Neural crest cell (in vitro differentiated cells): ENCODE data around the gene WNK2. TPM values are rescaled to one million over a fixed set of nuclear protein-coding genes. Genes with fewer than 3 reads are reported as not detected.
"Not testable (repeated sequence)": the region's sequence is repeated elsewhere in the genome, so short reads cannot be mapped to it uniquely, and the experiment has no call there.

ENCODE experiments used
- DNase-seq: peaks from one replicate; pipeline ENCODE4 v3.0.0; 2021; ENCODE audit warnings: low read depth, mixed read lengths, low spot score
- H3K27ac Mint-ChIP-seq: one replicate; pipeline ENCODE4 v1.8.0; 2021; ENCODE audit warnings: mild to moderate bottlenecking, mixed read lengths; ENCODE audit not compliant: unreplicated experiment
- H3K27me3 Mint-ChIP-seq: 2 replicates; pipeline ENCODE4 v1.8.0; 2021; ENCODE audit warnings: low read depth, mild to moderate bottlenecking, mixed read lengths
- H3K36me3 Mint-ChIP-seq: 2 replicates; pipeline ENCODE4 v1.8.0; 2021; ENCODE audit warnings: low read depth, mild to moderate bottlenecking, mixed read lengths
- H3K4me1 Mint-ChIP-seq: 2 replicates; pipeline ENCODE4 v1.8.0; 2021; ENCODE audit warnings: mixed read lengths
- H3K4me3 Mint-ChIP-seq: one replicate; pipeline ENCODE4 v1.8.0; 2021; ENCODE audit warnings: mild to moderate bottlenecking, mixed read lengths
- H3K9me3 Mint-ChIP-seq: 2 replicates; pipeline ENCODE4 v1.8.0; 2021; ENCODE audit warnings: mixed read lengths
- CTCF ChIP-seq: fragments of 200-600 bp; sonication (generic); conservative IDR thresholded peaks from 2 replicates; pipeline ENCODE4 v1.5.0; 2021; ENCODE audit warnings: antibody characterized with exemption, mild to moderate bottlenecking
- total RNA-seq: library from RNA; stranded (reverse); gene quantifications from 2 replicates; pipeline ENCODE4 v1.2.1, GENCODE V29; 2021

The WNK2 gene
- total RNA-seq, 1 donor from 2014 or later: 27.8 TPM

GRCh38 chr9:93357649-93358048, 173.7 kb downstream of the WNK2 start:
- Mint-ChIP-seq H3K4me3 (no peak overlapping the region), H3K9me3 (no peaks in the 10 kb centered on the region), H3K36me3 (no peaks in the 10 kb centered on the region), H3K4me1 (no peaks in the 10 kb centered on the region), H3K27me3 (no peaks in the 10 kb centered on the region), H3K27ac (no peak overlapping the region)
- DNase-seq: no peak
- no peak for TF ChIP-seq CTCF

- H3K4me3 Mint-ChIP-seq, H3K4me1 Mint-ChIP-seq, H3K27ac Mint-ChIP-seq, DNase-seq, H3K27me3 Mint-ChIP-seq, H3K9me3 Mint-ChIP-seq, H3K36me3 Mint-ChIP-seq: not testable (repeated sequence)
Observed at GRCh38 chr9:93359907-93360306, 176.0 kb downstream of the WNK2 start.

- Mint-ChIP-seq H3K4me1 (no peaks in the 10 kb centered on the region), H3K9me3 (peaks cover 2% of the 10 kb centered on the region), H3K27me3 (no peaks in the 10 kb centered on the region), H3K4me3 (no peak overlapping the region), H3K36me3 (peaks cover 3% of the 10 kb centered on the region), H3K27ac (no peak overlapping the region)
- no peak for DNase-seq
- no peak for TF ChIP-seq CTCF
Observed at GRCh38 chr9:93361995-93362394, 178.1 kb downstream of the WNK2 start.

GRCh38 chr9:93364734-93365426, 180.9 kb downstream of the WNK2 start:
- no peak overlapping the region for H3K4me3 Mint-ChIP-seq
- H3K27me3 Mint-ChIP-seq: no peaks in the 10 kb centered on the region
- no peak for DNase-seq
- peaks cover 3% of the 10 kb centered on the region for H3K36me3 Mint-ChIP-seq
- H3K27ac Mint-ChIP-seq: no peak overlapping the region
- H3K4me1 Mint-ChIP-seq: no peaks in the 10 kb centered on the region
- peaks cover 2% of the 10 kb centered on the region for H3K9me3 Mint-ChIP-seq
- TF ChIP-seq CTCF: no peak

- peaks cover 3% of the 10 kb centered on the region for H3K36me3 Mint-ChIP-seq
- peaks cover 4% of the 10 kb centered on the region for H3K27me3 Mint-ChIP-seq
- H3K9me3 Mint-ChIP-seq: peaks cover 2% of the 10 kb centered on the region
- no peaks in the 10 kb centered on the region for H3K4me1 Mint-ChIP-seq
- H3K4me3 Mint-ChIP-seq: no peak overlapping the region
- no peak for TF ChIP-seq CTCF
- peak overlapping the region; percentile 19 for H3K27ac Mint-ChIP-seq
- no peak for DNase-seq
Observed at GRCh38 chr9:93365427-93366118, 181.6 kb downstream of the WNK2 start.

- DNase-seq: no peak
- Mint-ChIP-seq H3K4me3 (no peak overlapping the region), H3K27ac (no peak overlapping the region), H3K36me3 (peaks cover 3% of the 10 kb centered on the region), H3K4me1 (no peaks in the 10 kb centered on the region), H3K9me3 (peaks cover 5% of the 10 kb centered on the region), H3K27me3 (peaks cover 7% of the 10 kb centered on the region)
- no peak for TF ChIP-seq CTCF
Observed at GRCh38 chr9:93366119-93366447, 182.1 kb downstream of the WNK2 start.

GRCh38 chr9:93366486-93366885, 182.5 kb downstream of the WNK2 start:
- H3K4me3 Mint-ChIP-seq, H3K4me1 Mint-ChIP-seq, H3K9me3 Mint-ChIP-seq, DNase-seq, H3K27ac Mint-ChIP-seq, H3K36me3 Mint-ChIP-seq, H3K27me3 Mint-ChIP-seq: not testable (repeated sequence)
